Chondrocyte (in vitro differentiated cells): ENCODE results near the gene RCBTB2. TPM values are rescaled to one million over a fixed set of nuclear protein-coding genes. Genes with fewer than 3 reads are reported as not detected.
"Not testable (repeated sequence)": the region's sequence is repeated elsewhere in the genome, so short reads cannot be mapped to it uniquely, and the experiment has no call there.

Experiments
- DNase-seq: peaks from one replicate; pipeline ENCODE4 v3.0.0; 2021; ENCODE audit warnings: mixed read lengths, low spot score
- H3K27ac Mint-ChIP-seq: one replicate; pipeline ENCODE4 v1.8.0; 2021; ENCODE audit warnings: mild to moderate bottlenecking, moderate library complexity, mixed read lengths; ENCODE audit not compliant: unreplicated experiment
- H3K27me3 Mint-ChIP-seq: 2 replicates; pipeline ENCODE4 v1.8.0; 2021; ENCODE audit warnings: low read depth, mixed read lengths
- H3K36me3 Mint-ChIP-seq: 2 replicates; pipeline ENCODE4 v1.8.0; 2021; ENCODE audit warnings: low read depth, mixed read lengths
- H3K4me1 Mint-ChIP-seq: 2 replicates; pipeline ENCODE4 v1.8.0; 2021; ENCODE audit warnings: low read depth, mild to moderate bottlenecking, mixed read lengths
- H3K4me3 Mint-ChIP-seq: one replicate; pipeline ENCODE4 v1.8.0; 2021; ENCODE audit warnings: mild to moderate bottlenecking, moderate library complexity, mixed read lengths; ENCODE audit not compliant: unreplicated experiment
- H3K9me3 Mint-ChIP-seq: 2 replicates; pipeline ENCODE4 v1.8.0; 2021; ENCODE audit warnings: low read depth, mixed read lengths
- long read RNA-seq: library from polyadenylated mRNA; stranded (forward); transcript quantifications from one replicate; pipeline ENCODE4 v2.0.0, GENCODE V29; 2021
- total RNA-seq: library from RNA; stranded (reverse); gene quantifications from 3 replicates; pipeline ENCODE4 v1.2.1, GENCODE V29; 2021
- TF ChIP-seq, protein P1 (sequence below): fragments of 200-600 bp; sonication (generic); IDR thresholded peaks from 2 replicates; pipeline ENCODE4 v1.5.0; 2021; ENCODE audit warnings: antibody characterized with exemption, mild to moderate bottlenecking, moderate library complexity

Gene RCBTB2
- 8.6 to 13.3 TPM (median 9.4 TPM) in 3 replicates for total RNA-seq
- long read RNA-seq, transcript RCBTB2-206 (12 exons, 2,984 nt) = major isoform, 17 of 37 reads
- long read RNA-seq, transcript RCBTB2-201 (15 exons, 3,232 nt) = minor isoform, 10 of 37 reads
- long read RNA-seq, partial matches to known transcripts = 2 of 37 reads
- long read RNA-seq, other reads (novel, unspliced or antisense) = 7 of 37 reads

DNA sequence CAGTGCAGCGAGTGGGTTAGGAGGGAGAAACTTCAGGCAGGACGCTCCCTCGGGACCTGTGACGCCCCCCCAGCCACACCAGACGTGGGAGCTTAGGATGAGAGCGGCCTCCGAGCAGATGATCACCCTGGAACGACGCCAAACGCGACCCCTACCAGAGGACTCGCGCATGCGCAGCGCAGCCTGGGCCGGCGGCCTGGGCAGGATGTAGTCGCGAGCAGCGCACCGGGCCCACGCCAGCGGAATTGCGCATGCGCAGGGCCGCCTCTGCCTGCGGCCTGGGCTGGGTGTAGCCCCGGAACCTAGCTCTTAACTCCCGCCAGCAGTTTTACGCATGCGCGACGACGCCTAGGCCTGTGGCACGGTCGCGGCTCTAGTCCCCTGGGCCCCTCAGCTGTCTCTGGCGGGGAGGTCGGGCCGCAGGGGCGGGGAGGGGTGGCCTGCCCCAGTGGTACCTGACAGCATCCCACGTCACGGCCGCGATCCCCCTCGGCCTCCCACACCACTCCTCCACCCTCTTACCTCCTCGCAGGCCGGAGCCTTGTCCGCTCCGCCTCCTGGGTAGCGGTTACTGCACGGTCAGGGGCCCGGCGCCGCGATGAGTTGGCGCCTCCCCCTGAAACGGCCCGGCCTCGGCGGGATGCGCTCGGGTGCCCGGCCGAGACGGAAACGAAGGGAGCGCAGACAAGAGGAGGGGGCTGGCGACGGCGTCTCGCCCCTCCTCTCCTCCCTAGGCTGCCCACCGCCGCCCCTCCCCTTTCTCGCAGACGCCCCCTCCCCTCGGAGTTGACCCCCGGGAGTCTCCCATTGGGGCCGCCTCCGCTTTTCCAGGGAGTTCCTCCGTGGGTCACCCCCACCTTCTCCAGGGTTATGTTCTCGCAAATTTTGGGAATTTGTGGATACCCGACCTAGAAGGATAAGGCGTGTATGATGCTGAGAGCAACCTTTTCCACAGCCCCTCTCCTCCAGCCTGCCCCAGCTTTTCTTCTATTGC is at the start of gene RCBTB2:
TSS of gene RCBTB2 (minus strand) at position 575 of the 994 bp plus-strand sequence. CDS start 11,141 bp downstream, outside the sequence.
- Mint-ChIP-seq H3K9me3 (peaks cover 12% of the 10 kb centered on the region), H3K4me3 (peak within 1 kb of the TSS; percentile 91), H3K27ac (peak within 1 kb of the TSS; percentile 94), H3K27me3 (no peaks in the 10 kb centered on the region), H3K4me1 (peaks cover 21% of the 10 kb centered on the region), H3K36me3 (no peaks in the 10 kb centered on the region)
- DNase-seq = peak; percentile 100
- TF ChIP-seq, protein P1, sequence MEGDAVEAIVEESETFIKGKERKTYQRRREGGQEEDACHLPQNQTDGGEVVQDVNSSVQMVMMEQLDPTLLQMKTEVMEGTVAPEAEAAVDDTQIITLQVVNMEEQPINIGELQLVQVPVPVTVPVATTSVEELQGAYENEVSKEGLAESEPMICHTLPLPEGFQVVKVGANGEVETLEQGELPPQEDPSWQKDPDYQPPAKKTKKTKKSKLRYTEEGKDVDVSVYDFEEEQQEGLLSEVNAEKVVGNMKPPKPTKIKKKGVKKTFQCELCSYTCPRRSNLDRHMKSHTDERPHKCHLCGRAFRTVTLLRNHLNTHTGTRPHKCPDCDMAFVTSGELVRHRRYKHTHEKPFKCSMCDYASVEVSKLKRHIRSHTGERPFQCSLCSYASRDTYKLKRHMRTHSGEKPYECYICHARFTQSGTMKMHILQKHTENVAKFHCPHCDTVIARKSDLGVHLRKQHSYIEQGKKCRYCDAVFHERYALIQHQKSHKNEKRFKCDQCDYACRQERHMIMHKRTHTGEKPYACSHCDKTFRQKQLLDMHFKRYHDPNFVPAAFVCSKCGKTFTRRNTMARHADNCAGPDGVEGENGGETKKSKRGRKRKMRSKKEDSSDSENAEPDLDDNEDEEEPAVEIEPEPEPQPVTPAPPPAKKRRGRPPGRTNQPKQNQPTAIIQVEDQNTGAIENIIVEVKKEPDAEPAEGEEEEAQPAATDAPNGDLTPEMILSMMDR = peak; percentile 18

DNA sequence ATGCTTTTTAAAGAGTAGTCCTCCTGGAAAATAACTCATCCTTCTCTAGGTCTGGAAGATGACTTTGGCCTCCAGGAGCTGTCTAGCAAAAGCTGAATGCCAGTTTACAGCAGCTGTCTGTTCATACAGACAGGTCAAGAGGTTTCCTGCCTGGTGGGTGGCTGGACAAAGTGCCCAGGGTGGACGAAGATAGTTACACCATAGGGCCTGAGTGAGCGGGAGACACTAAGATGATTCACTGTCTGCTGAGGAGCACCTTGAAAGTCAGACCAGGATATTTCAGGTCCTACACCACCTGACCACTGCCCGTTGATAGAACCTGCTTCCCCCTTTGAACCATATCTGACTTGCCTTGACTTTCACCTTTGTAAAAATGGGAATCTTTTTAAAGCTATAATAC is 49.2 kb upstream of the RCBTB2 start:
- Mint-ChIP-seq H3K36me3 (no peaks in the 10 kb centered on the region), H3K27me3 (peaks cover 3% of the 10 kb centered on the region), H3K27ac (no peak overlapping the region), H3K4me3 (no peak overlapping the region), H3K4me1 (peaks cover 24% of the 10 kb centered on the region), H3K9me3 (no peaks in the 10 kb centered on the region)
- DNase-seq = no peak
- TF ChIP-seq, protein P1 = no peak

DNA sequence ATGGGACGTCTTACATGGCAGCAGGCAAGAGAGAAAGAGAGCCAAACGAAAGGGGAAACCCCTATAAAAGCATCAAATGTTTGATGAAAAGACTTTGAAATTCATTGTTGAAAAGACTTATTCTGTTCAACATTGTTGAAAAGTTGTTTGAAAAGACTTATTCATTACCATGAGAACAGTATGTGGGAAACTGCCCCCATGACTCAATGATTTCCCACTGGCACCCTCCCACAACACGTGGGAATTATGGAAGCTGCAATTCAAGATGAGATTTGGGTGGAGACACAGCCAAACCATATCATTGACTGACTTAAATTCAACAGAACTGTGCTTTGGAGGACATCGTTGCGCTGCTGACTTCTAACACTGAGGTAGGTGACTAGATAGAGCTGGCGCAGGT is 48.0 kb upstream of the RCBTB2 start:
- Mint-ChIP-seq H3K36me3 (no peaks in the 10 kb centered on the region), H3K27ac (no peak overlapping the region), H3K9me3 (no peaks in the 10 kb centered on the region), H3K4me3 (no peak overlapping the region), H3K4me1 (peaks cover 24% of the 10 kb centered on the region), H3K27me3 (peaks cover 3% of the 10 kb centered on the region)
- TF ChIP-seq, protein P1 = no peak
- DNase-seq = no peak

DNA sequence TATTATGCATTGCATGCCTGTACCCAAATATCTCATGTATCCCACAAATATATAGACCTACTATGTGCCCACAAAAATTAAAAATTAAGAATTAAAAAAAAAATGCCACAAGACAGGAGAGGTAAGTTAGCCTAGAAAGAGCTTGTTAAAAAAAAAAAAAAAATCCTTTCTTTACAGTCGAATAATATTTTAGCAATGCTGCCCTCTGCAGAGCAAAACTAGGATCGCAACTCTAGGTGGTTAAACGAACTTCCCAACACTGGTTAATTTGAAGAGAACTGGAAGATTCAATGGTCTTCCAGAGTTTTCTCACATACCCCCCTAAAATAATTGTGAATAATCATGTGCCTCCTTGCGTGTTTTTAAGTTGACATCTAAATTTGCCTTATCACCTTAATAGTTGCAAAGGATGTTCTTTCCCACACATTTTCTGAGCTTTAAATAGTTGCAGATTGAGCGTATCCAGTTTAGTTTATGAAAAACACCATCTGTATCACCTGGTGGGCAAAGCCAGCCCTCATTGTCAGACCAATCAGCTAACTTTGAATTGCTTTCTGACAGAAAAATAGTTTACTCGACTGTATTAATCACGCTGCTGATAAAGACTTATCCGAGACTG is 47.4 kb upstream of the RCBTB2 start:
- H3K27me3 Mint-ChIP-seq = peaks cover 3% of the 10 kb centered on the region
- H3K27ac Mint-ChIP-seq = no peak overlapping the region
- no peaks in the 10 kb centered on the region for H3K9me3 Mint-ChIP-seq
- no peaks in the 10 kb centered on the region for H3K36me3 Mint-ChIP-seq
- no peak for DNase-seq
- peaks cover 24% of the 10 kb centered on the region for H3K4me1 Mint-ChIP-seq
- no peak overlapping the region for H3K4me3 Mint-ChIP-seq
- TF ChIP-seq, protein P1 = peak; percentile 92

DNA sequence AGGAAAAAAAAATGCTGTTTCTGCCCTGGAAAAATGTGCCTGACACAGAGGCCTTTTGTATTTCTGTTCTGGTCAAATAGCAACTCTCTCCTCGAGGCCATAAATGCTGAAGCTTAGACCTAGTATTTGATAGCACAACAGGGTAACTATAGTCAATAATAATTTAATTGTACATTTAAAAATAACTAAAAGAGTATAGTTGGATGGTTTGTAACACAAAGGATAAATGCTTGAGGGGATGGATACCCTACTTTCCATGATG is 47.0 kb upstream of the RCBTB2 start:
- not testable (repeated sequence) for H3K9me3 Mint-ChIP-seq, H3K4me3 Mint-ChIP-seq, H3K36me3 Mint-ChIP-seq, H3K27ac Mint-ChIP-seq, H3K27me3 Mint-ChIP-seq, DNase-seq
- peaks cover 24% of the 10 kb centered on the region for H3K4me1 Mint-ChIP-seq
